ENCODE data around the gene C17orf113. TPM values are rescaled to one million over a fixed set of nuclear protein-coding genes. Genes with fewer than 3 reads are reported as not detected.
"Not testable (repeated sequence)": the region's sequence is repeated elsewhere in the genome, so short reads cannot be mapped to it uniquely, and the experiment has no call there.

The C17orf113 gene
- total RNA-seq, 1 donor from 2014 or later = 4.5 TPM

GRCh38 chr17:42010898-42011516, 39.4 kb downstream of the C17orf113 start:
- ATAC-seq (ENCODE audit: low read depth) (no peak), DNase-seq (no peak)
- H3K27me3 Mint-ChIP-seq = no peaks in the 10 kb centered on the region
- H3K4me1 Mint-ChIP-seq = peaks cover 52% of the 10 kb centered on the region
- ChIA-PET CTCF (no interaction called here), POLR2A (no interaction called here)
- H3K27ac Mint-ChIP-seq = no peak overlapping the region
- H3K4me3 Mint-ChIP-seq = no peak overlapping the region
- no peaks in the 10 kb centered on the region for H3K9me3 Mint-ChIP-seq
- no peak for TF ChIP-seq CTCF (IDR thresholded peaks at IDR 0.05)
- peaks cover 29% of the 10 kb centered on the region for H3K36me3 Mint-ChIP-seq (ENCODE audit: low read depth)
- intact Hi-C loops (cut with micrococcal nuclease) = loop anchor here (10.0 kb wide), 1 partner anchor 274 kb away; the partner anchor contains the start of gene STAT5A

GRCh38 chr17:42010266-42010680, 40.1 kb downstream of the C17orf113 start:
- H3K9me3 Mint-ChIP-seq; DNase-seq; H3K27me3 Mint-ChIP-seq; POLR2A ChIA-PET; H3K4me3 Mint-ChIP-seq; CTCF ChIA-PET; H3K27ac Mint-ChIP-seq; ATAC-seq (ENCODE audit: low read depth): not testable (repeated sequence)
- H3K4me1 Mint-ChIP-seq = peaks cover 46% of the 10 kb centered on the region
- intact Hi-C loops (cut with micrococcal nuclease) = loop anchor here (10.0 kb wide), 1 partner anchor 275 kb away; the partner anchor contains the start of gene STAT5A
- H3K36me3 Mint-ChIP-seq (ENCODE audit: low read depth) = peaks cover 28% of the 10 kb centered on the region

- H3K27me3 Mint-ChIP-seq = no peaks in the 10 kb centered on the region
- peaks cover 47% of the 10 kb centered on the region for H3K4me1 Mint-ChIP-seq
- peaks cover 28% of the 10 kb centered on the region for H3K36me3 Mint-ChIP-seq (ENCODE audit: low read depth)
- H3K9me3 Mint-ChIP-seq = no peaks in the 10 kb centered on the region
- intact Hi-C loops (cut with micrococcal nuclease) = no loop called here
- ChIA-PET POLR2A (interaction anchor here (0.6 kb wide), 1 partner anchor 524 kb away, joined by 3 read pairs; no protein-coding TSS in a partner anchor), CTCF (no interaction called here)
- ATAC-seq (ENCODE audit: low read depth) = no peak
- no peak for TF ChIP-seq CTCF (IDR thresholded peaks at IDR 0.05)
- DNase-seq = no peak
- H3K4me3 Mint-ChIP-seq = no peak overlapping the region
- H3K27ac Mint-ChIP-seq = no peak overlapping the region
Observed at GRCh38 chr17:42009170-42009569, 41.2 kb downstream of the C17orf113 start.

GRCh38 chr17:42005166-42005565, 45.2 kb downstream of the C17orf113 start:
- Mint-ChIP-seq H3K4me3 (no peak overlapping the region), H3K36me3 (ENCODE audit: low read depth) (peaks cover 48% of the 10 kb centered on the region), H3K9me3 (no peaks in the 10 kb centered on the region), H3K27me3 (no peaks in the 10 kb centered on the region), H3K4me1 (peaks cover 24% of the 10 kb centered on the region), H3K27ac (no peak overlapping the region)
- TF ChIP-seq CTCF (IDR thresholded peaks at IDR 0.05) = no peak
- no peak for ATAC-seq (ENCODE audit: low read depth)
- intact Hi-C loops (cut with micrococcal nuclease) = no loop called here
- CTCF ChIA-PET = interaction anchor here (1.3 kb wide), 1 partner anchor 15 kb away, joined by 4 read pairs; the partner anchor contains the start of gene NKIRAS2
- DNase-seq = no peak
- POLR2A ChIA-PET = interaction anchor here (1.0 kb wide), 1 partner anchor 10 kb away, joined by 3 read pairs; no protein-coding TSS in a partner anchor

- no peak overlapping the region for H3K4me3 Mint-ChIP-seq
- no peak for DNase-seq
- H3K36me3 Mint-ChIP-seq (ENCODE audit: low read depth) = peaks cover 54% of the 10 kb centered on the region
- no peaks in the 10 kb centered on the region for H3K9me3 Mint-ChIP-seq
- no peak for TF ChIP-seq CTCF (IDR thresholded peaks at IDR 0.05)
- ChIA-PET POLR2A (interaction anchor here (0.7 to 1.3 kb wide), 3 partner anchors 14 to 51 kb away, joined by 3 to 7 read pairs (median 3); partner anchors contain the start of gene DNAJC7), CTCF (interaction anchor here (1.3 kb wide), 1 partner anchor 17 kb away, joined by 3 read pairs; the partner anchor contains the start of gene NKIRAS2)
- H3K27ac Mint-ChIP-seq = no peak overlapping the region
- intact Hi-C loops (cut with micrococcal nuclease) = no loop called here
- no peak for ATAC-seq (ENCODE audit: low read depth)
- H3K4me1 Mint-ChIP-seq = peaks cover 16% of the 10 kb centered on the region
- no peaks in the 10 kb centered on the region for H3K27me3 Mint-ChIP-seq
Observed at GRCh38 chr17:42002792-42003301, 47.6 kb downstream of the C17orf113 start.

Data from activated B cell treated with CpG ODN at 0.5 μM for 24 hours (primary cell).